Measurements from ENCODE around the gene CHI3L1.

DNA sequence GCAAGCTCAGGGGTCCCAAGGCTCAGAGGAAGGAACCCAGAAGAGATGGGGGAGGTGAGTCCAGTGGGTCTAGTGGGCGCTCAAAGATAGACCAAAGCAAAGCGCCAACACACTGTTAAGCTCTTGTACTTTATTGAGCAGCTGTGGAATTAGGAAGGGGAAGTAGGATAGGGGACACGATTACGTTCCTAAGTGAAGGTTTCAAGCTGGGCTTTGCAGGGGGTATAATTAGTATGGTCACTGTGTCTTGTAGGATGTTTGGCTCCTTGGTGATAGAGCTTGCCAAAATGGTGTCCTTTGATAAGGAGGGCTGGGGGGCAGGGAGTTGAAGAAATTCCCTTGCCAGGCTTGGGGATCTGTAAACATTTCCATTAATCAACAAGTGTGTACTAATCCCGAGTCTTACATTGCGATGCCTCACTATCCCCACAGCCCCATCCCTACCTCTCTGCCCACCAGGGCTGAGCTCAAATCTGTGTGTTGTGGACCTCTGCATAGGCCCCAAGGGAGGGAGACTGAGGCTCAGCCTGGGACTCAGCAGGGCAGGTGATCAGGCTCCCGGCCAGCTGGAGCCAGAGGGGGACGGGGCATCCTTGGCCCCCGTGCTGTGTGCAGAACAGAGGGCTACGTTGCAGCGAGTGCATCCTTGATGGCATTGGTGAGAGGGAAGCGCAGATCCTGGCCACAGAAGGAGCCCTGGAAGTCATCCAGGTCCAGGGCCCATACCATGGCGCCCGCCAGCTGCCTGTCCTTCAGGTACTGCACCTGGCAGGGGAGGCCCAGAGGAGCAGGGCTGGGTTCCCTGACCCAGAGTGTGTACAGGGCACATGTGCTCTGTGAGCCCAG lies 7.5 kb downstream of the CHI3L1 start:
- TF ChIP-seq EZH2phosphoT487 (IDR thresholded peaks at IDR 0.05; ENCODE audit: borderline replicate concordance, low read depth): no peak
- no peak for TF ChIP-seq POLR2AphosphoS5 (IDR thresholded peaks at IDR 0.05; ENCODE audit: low read depth, low read length)
- TF ChIP-seq, protein P1, sequence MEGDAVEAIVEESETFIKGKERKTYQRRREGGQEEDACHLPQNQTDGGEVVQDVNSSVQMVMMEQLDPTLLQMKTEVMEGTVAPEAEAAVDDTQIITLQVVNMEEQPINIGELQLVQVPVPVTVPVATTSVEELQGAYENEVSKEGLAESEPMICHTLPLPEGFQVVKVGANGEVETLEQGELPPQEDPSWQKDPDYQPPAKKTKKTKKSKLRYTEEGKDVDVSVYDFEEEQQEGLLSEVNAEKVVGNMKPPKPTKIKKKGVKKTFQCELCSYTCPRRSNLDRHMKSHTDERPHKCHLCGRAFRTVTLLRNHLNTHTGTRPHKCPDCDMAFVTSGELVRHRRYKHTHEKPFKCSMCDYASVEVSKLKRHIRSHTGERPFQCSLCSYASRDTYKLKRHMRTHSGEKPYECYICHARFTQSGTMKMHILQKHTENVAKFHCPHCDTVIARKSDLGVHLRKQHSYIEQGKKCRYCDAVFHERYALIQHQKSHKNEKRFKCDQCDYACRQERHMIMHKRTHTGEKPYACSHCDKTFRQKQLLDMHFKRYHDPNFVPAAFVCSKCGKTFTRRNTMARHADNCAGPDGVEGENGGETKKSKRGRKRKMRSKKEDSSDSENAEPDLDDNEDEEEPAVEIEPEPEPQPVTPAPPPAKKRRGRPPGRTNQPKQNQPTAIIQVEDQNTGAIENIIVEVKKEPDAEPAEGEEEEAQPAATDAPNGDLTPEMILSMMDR (IDR thresholded peaks at IDR 0.05): no peak
- TF ChIP-seq, protein P2, sequence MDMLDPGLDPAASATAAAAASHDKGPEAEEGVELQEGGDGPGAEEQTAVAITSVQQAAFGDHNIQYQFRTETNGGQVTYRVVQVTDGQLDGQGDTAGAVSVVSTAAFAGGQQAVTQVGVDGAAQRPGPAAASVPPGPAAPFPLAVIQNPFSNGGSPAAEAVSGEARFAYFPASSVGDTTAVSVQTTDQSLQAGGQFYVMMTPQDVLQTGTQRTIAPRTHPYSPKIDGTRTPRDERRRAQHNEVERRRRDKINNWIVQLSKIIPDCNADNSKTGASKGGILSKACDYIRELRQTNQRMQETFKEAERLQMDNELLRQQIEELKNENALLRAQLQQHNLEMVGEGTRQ (IDR thresholded peaks at IDR 0.05; ENCODE audit: borderline replicate concordance, low read depth, low read length): no peak
- TF ChIP-seq, protein P3, sequence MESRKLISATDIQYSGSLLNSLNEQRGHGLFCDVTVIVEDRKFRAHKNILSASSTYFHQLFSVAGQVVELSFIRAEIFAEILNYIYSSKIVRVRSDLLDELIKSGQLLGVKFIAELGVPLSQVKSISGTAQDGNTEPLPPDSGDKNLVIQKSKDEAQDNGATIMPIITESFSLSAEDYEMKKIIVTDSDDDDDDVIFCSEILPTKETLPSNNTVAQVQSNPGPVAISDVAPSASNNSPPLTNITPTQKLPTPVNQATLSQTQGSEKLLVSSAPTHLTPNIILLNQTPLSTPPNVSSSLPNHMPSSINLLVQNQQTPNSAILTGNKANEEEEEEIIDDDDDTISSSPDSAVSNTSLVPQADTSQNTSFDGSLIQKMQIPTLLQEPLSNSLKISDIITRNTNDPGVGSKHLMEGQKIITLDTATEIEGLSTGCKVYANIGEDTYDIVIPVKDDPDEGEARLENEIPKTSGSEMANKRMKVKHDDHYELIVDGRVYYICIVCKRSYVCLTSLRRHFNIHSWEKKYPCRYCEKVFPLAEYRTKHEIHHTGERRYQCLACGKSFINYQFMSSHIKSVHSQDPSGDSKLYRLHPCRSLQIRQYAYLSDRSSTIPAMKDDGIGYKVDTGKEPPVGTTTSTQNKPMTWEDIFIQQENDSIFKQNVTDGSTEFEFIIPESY (IDR thresholded peaks at IDR 0.05; ENCODE audit: borderline replicate concordance, low read depth): no peak
- no peak for TF ChIP-seq JUND (IDR thresholded peaks at IDR 0.05)
- no peak for TF ChIP-seq RCOR1 (IDR thresholded peaks at IDR 0.05; ENCODE audit: low read length)
- no peak for TF ChIP-seq GABPA (IDR thresholded peaks at IDR 0.05; ENCODE audit: low read depth)
- TF ChIP-seq YY1 (IDR thresholded peaks at IDR 0.05; ENCODE audit: low read depth): no peak

Data from SK-N-SH (cell line).